ENCODE measurements around the gene MED17. TPM values are rescaled to one million over a fixed set of nuclear protein-coding genes. Genes with fewer than 3 reads are reported as not detected.
A peak's percentile ranks its signal among the peaks of the same experiment; 100 is the strongest.

The MED17 gene
- total RNA-seq, 1 donor from 2014 or later: 53.3 TPM

DNA sequence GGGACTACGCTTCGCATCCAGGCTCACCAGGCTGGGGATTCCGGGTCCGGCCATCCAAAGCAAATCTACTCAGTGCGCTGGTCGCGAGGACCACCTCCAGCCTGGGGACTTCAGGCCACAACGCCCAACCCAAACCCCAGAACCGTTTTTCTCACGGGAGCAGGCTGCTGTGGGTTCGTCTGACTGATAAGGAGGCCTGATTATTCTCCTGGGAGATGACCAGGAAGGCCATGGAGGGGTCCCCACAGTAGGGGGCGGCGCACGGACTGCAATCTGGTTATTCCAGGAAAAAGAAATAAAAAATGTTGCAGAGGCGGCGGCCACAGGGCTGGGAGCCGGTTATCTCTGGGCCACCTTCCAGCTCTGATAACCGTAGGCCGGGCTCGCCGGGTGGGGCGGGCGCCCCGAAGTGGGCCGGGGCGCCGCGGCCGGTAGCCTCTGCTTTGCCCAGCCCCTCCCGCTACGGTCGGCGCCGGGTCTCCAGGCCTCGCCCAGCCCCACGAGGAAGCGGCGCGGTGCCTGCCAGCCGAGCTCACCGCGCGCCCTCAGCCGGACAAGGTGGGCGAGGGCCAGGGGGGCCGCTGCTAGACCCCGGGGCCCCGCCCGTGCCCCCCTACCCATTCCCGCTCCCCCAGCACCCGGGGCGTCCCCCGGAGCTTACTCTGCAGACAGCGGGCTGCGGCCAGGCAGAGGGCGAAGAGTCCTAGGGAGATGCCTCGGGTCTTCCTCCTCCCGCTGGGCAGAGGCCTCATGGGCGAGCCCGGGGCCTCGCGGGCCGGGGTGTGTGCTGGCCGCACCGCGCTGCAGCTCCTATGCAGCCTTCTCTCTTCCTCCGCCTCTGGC is 65.9 kb downstream of the MED17 start:
- TF ChIP-seq, protein P1, sequence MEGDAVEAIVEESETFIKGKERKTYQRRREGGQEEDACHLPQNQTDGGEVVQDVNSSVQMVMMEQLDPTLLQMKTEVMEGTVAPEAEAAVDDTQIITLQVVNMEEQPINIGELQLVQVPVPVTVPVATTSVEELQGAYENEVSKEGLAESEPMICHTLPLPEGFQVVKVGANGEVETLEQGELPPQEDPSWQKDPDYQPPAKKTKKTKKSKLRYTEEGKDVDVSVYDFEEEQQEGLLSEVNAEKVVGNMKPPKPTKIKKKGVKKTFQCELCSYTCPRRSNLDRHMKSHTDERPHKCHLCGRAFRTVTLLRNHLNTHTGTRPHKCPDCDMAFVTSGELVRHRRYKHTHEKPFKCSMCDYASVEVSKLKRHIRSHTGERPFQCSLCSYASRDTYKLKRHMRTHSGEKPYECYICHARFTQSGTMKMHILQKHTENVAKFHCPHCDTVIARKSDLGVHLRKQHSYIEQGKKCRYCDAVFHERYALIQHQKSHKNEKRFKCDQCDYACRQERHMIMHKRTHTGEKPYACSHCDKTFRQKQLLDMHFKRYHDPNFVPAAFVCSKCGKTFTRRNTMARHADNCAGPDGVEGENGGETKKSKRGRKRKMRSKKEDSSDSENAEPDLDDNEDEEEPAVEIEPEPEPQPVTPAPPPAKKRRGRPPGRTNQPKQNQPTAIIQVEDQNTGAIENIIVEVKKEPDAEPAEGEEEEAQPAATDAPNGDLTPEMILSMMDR (conservative IDR thresholded peaks at IDR 0.05): no peak
- no peaks in the 10 kb centered on the region for H3K9me3 Mint-ChIP-seq
- no peak overlapping the region for H3K27ac Mint-ChIP-seq
- H3K36me3 Mint-ChIP-seq: no peaks in the 10 kb centered on the region
- no peaks in the 10 kb centered on the region for H3K27me3 Mint-ChIP-seq
- peaks cover 11% of the 10 kb centered on the region for H3K4me1 Mint-ChIP-seq (ENCODE audit: unreplicated experiment)
- H3K4me3 Mint-ChIP-seq: peak overlapping the region; percentile 26
- DNase-seq (ENCODE audit: extremely low spot score, unreplicated experiment): no peak

DNA sequence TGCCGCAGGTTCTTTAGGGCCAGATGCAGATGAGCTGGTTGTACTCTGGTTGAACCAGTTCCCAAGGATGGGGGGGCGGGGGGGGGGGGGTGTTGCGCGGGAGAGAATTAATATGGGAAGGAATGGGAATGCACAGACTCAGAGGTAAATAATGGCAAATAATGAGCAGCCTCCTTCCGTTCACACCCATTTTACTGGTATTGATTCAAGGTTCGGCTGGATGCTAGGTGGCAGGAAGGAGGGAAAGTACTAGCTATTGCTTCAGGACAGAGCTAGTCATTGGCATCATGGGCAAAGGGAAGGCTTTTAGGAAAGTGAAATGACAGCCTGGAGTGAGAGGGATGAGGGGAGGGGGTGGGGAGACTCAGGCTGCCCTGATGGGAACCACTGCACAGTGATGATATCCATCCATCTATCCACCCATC is 66.5 kb downstream of the MED17 start, which contains the start of gene VSTM5:
TSS of gene VSTM5 (minus strand) at position 25 of the 425 bp plus-strand sequence. CDS start 116 bp downstream, outside the sequence.
- no peak for DNase-seq (ENCODE audit: extremely low spot score, unreplicated experiment)
- H3K4me1 Mint-ChIP-seq (ENCODE audit: unreplicated experiment): peaks cover 10% of the 10 kb centered on the region
- no peaks in the 10 kb centered on the region for H3K9me3 Mint-ChIP-seq
- no peaks in the 10 kb centered on the region for H3K27me3 Mint-ChIP-seq
- H3K27ac Mint-ChIP-seq: no peak within 1 kb of the TSS
- TF ChIP-seq, protein P1 (conservative IDR thresholded peaks at IDR 0.05): no peak
- H3K36me3 Mint-ChIP-seq: no peaks in the 10 kb centered on the region
- peak within 1 kb of the TSS; percentile 26 for H3K4me3 Mint-ChIP-seq

DNA sequence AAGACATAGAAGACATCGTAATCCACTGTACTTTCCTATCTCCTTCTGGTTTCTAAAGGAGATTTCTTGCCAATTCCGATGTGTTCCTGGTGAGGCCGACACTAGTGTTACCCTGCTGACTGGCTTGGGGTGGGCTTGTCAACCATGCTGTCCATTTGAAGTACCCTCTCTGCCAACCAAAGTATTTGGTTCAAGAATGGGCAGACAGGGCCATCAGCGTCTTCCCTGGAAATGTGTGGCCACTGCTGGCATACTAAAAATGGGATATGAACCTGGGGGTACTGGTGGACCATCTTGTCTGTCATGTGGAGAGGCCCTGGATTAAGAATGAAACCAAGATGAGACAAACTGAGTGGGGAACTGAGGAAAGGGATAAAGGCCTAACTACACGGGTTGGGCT is 68.2 kb downstream of the MED17 start:
- Mint-ChIP-seq H3K9me3 (no peaks in the 10 kb centered on the region), H3K4me3 (no peak overlapping the region), H3K4me1 (ENCODE audit: unreplicated experiment) (peaks cover 10% of the 10 kb centered on the region), H3K36me3 (no peaks in the 10 kb centered on the region), H3K27ac (no peak overlapping the region), H3K27me3 (no peaks in the 10 kb centered on the region)
- DNase-seq (ENCODE audit: extremely low spot score, unreplicated experiment): no peak
- TF ChIP-seq, protein P1 (conservative IDR thresholded peaks at IDR 0.05): no peak

DNA sequence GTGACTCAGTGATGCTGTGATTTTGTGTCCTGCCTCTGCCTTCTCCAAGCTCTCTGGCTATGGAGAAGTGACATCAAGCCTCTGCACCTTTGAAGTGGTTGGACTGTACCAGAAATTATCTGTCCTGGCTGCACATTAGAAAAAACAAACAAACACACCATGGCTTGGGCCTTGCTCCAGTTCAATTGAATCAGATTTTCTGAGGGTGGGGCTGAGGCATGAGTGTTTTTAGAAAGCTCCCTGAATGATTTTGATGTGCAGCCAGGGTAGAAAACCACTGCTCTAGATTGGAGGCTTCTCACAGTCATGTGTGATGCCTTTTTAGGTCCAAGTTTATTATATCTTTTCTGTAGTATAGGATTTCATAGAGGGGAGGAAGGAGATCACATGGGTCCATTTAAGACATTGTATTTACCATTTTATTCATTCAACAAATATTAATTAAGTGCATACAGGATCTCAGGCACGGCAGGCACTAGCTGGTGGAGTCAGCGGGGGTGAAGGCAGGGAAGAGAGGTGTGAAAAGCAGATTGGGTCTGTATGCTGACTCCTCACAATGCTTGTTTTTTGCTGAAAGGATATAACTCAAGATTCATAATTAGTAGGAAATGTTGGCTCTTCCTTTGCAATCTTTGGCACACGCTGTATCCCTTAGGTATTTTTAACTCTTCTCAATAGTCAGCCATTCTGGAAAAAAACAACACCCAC is 73.5 kb downstream of the MED17 start:
- H3K4me3 Mint-ChIP-seq: no peak overlapping the region
- H3K27me3 Mint-ChIP-seq: no peaks in the 10 kb centered on the region
- TF ChIP-seq, protein P1 (conservative IDR thresholded peaks at IDR 0.05): no peak
- H3K9me3 Mint-ChIP-seq: no peaks in the 10 kb centered on the region
- DNase-seq (ENCODE audit: extremely low spot score, unreplicated experiment): no peak
- H3K4me1 Mint-ChIP-seq (ENCODE audit: unreplicated experiment): peaks cover 6% of the 10 kb centered on the region
- H3K36me3 Mint-ChIP-seq: no peaks in the 10 kb centered on the region
- H3K27ac Mint-ChIP-seq: no peak overlapping the region

DNA sequence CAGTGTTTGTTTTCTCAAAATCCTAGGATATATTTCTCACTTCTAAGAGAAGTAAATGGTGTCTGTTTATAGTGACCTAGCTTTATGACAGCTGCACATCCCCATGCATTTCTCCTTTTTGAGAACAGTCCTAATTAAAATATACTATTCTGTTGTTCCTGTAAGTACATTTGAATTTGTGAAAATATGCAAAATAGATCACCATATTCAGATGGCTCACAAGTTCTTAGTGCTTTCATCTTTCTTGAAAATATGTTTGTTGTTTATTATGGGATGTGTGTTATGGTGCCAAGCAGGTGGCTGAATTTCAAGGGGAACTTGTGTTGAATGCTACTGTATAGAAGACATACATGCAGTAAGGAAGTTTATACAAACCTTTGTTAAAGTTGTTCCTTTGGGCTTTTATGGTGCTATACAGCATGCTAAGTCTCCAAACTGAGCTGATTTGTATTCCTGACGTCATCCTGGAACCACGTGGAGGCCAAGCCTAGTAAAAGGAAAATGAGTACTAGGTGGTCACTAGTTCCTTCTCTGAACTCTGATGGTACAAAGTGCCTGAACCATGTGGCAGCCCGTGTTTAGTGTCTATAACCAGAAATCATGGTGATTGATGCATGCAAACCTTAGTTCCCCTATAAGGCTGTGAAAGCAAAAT is 74.2 kb downstream of the MED17 start:
- Mint-ChIP-seq H3K27ac (no peak overlapping the region), H3K4me3 (no peak overlapping the region), H3K9me3 (no peaks in the 10 kb centered on the region), H3K4me1 (ENCODE audit: unreplicated experiment) (no peaks in the 10 kb centered on the region), H3K27me3 (no peaks in the 10 kb centered on the region), H3K36me3 (no peaks in the 10 kb centered on the region)
- TF ChIP-seq, protein P1 (conservative IDR thresholded peaks at IDR 0.05): no peak
- no peak for DNase-seq (ENCODE audit: extremely low spot score, unreplicated experiment)

All from type B pancreatic cell (in vitro differentiated cells).